Ammon's horn (tissue), 1 donor: ENCODE data around the gene KCNK3.

Experiments used
- DNase-seq: peaks from one replicate; pipeline ENCODE4 v3.0.0-alpha.2; 2016; ENCODE audit warnings: low spot score

The KCNK3 gene

GRCh38 chr2:26712486-26713465 is 20.3 kb downstream of the KCNK3 start:
- DNase-seq, result peak; percentile 92

- no peak for DNase-seq
These were observed 23.2 kb downstream of the KCNK3 start for GRCh38 chr2:26715528-26716270.

GRCh38 chr2:26716340-26716739 is 23.8 kb downstream of the KCNK3 start:
- no peak for DNase-seq

GRCh38 chr2:26716769-26717168 is 24.2 kb downstream of the KCNK3 start:
- DNase-seq, result no peak

GRCh38 chr2:26717362-26717761 is 24.8 kb downstream of the KCNK3 start:
- DNase-seq, result no peak

GRCh38 chr2:26718949-26719686 is 26.6 kb downstream of the KCNK3 start:
- no peak for DNase-seq

GRCh38 chr2:26720322-26721114 is 28.0 kb downstream of the KCNK3 start:
- peak; percentile 19 for DNase-seq

- no peak for DNase-seq
These were observed 28.9 kb downstream of the KCNK3 start for GRCh38 chr2:26721115-26722032.

GRCh38 chr2:26722328-26722727 is 29.8 kb downstream of the KCNK3 start:
- no peak for DNase-seq

GRCh38 chr2:26722911-26723310 is 30.4 kb downstream of the KCNK3 start:
- DNase-seq, result no peak

GRCh38 chr2:26723475-26723874 is 31.0 kb downstream of the KCNK3 start:
- no peak for DNase-seq

- no peak for DNase-seq
These were observed 31.6 kb downstream of the KCNK3 start for GRCh38 chr2:26723991-26724750.

GRCh38 chr2:26724784-26725520 is 32.4 kb downstream of the KCNK3 start:
- no peak for DNase-seq

GRCh38 chr2:26725521-26725820 is 32.9 kb downstream of the KCNK3 start:
- DNase-seq, result no peak

- DNase-seq, result no peak
These were observed 33.7 kb downstream of the KCNK3 start for GRCh38 chr2:26726228-26726627.

GRCh38 chr2:26727641-26728561 is 35.4 kb downstream of the KCNK3 start:
- no peak for DNase-seq

- no peak for DNase-seq
These were observed 36.8 kb downstream of the KCNK3 start for GRCh38 chr2:26729311-26729710.
